Skeletal muscle cell (primary cell): Measurements from ENCODE around the gene CTRB2.

Experiments used
- DNase-seq: peaks from one replicate; pipeline ENCODE4 v3.0.0-alpha.2; 2010; ENCODE audit warnings: low read depth
- H3K4me3 ChIP-seq: 2 replicates; pipeline ENCODE4 v1.5.1; 2011; ENCODE audit warnings: low read depth, mild to moderate bottlenecking, control low read depth, low read length, moderate library complexity

The CTRB2 gene

DNA sequence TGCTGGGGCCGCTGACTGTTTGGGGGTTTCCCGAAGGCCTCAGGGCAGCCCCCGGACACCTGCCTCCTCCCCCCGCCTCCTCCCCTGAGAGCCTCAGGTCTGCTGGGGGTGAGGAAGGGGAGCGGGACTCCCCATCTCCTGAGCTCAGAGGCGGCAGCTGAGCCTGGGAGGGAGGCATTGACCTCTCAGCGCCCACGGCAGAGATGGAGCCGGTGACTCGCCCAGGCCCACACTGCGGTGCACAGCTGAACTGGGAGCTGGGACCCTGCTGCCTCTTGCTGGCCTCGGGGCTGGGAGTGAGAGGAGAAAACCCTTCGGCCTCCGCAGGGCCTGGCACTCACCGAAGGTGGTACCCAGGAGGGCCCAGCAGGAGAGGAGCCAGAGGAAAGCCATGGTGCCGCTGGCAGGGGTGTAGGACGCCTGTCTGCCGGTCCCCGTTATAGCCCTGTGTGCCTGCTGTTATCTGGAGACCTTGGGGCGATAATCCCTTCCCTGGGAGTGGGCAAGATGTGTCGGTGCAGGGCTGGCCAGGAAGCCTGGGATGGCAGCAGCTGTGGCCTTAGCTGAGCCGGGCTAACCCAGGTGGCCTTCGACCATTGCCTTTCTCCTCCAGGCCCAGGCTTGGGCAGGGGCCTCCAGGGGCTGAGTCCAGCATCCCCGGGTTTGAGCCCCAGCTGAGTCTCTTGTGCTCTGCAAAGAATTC is at the start of gene CTRB2:
Gene CTRB2 (minus strand): TSS at position 413 of the 703 bp plus-strand sequence. CDS start 20 bp downstream, at position 393.
- no peak for DNase-seq
- no peak within 1 kb of the TSS for H3K4me3 ChIP-seq

DNA sequence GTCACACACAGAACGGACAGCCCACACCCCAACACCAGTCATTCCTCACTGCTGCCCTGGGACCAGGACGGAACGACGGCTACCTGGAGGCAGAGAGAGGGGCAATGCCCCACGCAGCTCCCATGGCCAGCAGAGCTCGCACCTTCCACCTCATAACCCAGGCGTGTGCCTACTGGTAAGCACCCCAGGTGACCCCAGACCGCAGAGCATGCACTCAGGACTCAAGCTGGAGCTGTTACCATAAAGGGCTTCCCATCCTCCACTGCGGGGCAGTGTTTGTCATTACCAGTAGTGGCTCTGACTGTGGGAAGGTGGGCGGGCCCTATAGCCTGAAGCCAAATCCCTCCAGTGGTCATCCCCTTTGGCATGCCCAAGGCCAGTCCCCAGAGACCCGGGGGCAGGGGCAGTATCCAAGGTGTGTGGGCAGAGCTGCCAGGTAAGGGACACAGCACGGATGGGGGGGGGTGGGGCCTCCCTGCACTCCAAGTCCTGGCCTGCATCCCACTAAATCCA is 49.2 kb upstream of the CTRB2 start:
- no peak overlapping the region for H3K4me3 ChIP-seq
- no peak for DNase-seq

DNA sequence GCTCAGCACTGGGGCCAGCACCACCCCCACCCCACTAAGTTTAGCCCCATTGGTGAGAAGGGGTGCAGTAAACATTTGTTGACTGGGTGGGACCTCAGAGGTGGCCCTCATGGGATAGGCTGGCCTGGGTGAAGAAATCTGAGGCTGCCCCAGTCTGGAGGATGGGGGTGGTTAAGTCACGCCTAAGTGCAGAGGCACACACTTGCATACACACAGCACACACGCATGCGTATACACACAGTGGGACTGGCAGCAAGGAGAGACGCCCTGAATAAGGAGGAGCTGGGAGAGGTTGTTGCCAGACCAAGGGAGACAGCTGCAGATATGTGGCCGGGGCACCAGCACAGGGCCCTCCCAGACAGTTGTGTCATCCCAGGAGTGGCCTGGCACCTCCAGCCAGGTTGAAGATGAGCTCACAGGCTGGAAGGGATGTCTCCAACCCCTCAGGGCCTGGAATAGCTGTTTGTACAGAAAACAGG is 47.4 kb upstream of the CTRB2 start:
- DNase-seq: peak; percentile 56
- no peak overlapping the region for H3K4me3 ChIP-seq

DNA sequence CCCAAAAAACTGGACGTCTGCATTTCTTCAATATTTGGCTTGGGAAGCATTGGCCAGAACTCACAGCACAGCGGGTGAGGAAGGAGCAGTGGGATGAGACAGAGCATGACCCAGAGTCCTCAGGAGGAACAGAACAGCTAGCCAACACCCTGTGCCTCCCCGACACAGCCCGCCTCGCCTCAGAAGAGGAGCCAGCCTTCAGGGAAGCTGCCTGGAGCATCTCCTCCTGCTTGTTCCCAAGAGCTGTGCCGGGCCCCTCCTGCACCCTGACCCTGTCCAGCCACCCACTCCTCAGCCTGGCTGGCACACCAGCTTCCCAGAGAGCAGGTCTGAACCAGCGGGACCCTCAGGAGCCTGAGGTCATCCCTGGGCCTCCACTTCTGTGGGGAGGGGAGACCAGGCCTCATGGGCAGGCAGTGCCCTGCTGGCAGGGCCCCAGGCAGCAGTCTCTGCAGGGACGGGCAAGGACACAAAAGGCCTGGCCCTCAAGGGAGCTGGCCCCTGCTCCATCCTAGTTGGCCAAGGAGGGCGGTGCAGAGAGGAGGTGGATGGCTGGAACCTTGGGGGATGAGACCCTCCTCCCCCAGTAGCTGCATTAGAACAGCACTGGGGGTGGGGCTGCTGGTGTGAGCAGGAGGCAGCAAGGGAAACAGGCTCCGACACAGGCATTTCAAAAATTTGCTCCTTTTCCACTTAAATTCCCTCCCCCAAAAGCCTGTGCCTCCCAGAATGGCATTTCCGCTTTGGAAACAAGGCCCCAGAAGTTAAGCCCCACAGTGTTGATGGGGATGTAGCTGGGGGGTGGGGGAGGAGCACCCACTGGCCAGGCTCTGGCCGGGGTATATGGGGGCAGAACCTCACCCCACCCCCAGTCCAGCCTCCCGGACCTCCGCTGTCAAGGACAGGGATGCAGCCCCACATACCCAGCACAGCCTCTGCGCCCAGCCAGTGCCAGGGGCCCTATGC is 46.3 kb upstream of the CTRB2 start:
- DNase-seq: no peak
- no peak overlapping the region for H3K4me3 ChIP-seq

DNA sequence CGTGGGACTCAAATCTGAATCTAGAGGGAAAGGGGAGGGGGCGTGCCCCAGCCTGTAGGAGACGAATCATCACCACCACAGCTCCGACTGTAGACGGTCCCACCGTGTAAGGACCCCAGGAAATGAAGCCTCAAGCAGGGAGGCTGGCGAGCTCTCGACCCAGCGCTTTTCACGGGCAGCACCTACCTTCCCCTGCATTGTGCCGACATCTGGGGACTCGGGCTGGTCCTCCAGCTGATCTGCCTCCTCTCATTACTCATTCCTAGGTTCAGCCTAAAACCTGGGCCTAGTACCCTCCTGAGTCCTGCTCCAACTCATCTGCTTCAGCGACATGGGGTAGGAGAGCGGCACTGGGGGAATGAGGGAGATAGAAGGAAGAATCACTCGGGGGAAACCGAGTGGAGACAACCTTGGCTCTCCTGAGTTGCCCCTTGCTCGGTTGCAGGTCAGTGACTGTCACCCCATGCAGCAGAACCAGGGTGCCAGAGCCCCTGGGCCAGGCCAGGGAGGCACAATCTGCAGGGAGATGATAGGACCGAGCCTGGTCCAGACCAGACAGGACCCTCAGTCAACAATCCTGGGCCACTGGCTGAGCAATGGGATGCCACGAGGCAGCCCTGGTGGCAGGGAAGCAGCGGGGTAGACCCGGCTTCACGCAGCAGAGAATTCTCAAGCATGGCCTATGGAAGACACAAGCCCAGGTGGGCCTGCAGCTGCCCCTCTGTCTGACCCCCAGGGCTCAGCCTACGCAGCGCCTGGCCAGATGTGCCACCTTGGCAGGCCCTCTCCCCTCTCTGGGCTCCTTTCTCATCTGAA is 45.3 kb upstream of the CTRB2 start:
- peak overlapping the region; percentile 18 for H3K4me3 ChIP-seq
- no peak for DNase-seq

DNA sequence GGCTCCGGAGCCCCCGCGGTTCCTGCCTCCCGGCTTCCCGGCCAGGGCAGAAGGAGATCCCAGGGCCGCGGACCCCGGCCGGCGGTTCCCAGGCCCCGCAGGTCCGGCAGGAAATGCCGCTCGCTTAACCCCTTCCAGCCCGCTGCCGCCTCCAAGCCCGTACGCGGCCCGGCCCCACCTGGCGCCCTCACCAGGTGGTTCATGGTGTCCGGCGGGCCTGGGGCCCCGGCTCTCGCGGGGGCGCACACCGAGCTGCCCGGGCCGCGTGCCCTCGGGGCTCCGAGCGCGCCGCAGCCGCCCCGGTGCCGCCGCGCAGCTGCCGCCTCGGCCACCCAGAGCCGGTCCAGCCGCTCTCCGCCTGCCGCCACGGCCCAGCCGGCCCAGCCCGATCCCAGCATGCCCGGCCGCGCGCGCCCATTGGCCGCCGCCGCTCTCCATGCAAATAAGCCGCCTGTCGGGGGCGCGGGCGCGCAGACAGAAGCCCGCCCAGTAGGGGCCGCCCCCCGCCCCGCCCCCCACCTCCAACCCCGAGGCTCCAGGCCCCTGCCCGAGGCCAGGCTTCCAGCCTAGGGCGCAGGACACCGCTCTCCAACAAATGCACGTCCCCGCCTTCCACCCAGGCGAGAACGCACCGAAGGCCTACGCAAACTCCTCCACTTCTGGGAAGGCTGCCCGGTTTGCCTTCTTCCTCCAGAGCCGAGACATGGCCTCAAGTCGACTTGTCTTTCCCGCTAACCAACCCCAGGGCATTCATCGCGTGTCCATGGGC is 44.5 kb upstream of the CTRB2 start, which contains the start of gene BCAR1:
Gene BCAR1 (minus strand): TSS at position 345 of the 769 bp plus-strand sequence. CDS start 142 bp downstream, at position 203.
- peak; percentile 77 for DNase-seq
- peak within 1 kb of the TSS; percentile 62 for H3K4me3 ChIP-seq

DNA sequence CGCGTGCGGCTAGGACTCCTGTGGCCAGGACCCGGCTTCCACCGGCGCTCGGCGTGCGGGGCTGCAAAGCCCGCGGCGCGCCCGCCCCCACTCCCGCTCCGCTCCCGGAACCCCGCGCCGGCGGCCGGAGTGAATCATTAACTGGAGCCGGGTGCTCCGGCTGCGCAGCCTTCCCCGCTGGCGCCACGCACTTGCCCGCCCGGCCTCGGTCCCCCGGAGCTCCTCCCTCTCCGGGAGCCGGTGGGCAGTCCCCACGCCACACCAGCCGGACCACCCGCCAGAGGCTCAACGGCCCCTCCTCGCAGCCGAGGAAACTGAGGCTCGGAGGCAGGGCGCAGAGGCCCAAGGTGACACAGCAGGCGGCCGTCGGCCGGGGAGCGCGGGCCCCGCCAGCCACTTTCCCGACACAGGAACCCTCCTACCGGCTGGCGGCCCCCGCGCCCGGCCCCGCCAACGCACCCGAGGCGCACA is 43.9 kb upstream of the CTRB2 start:
- no peak for DNase-seq
- peak overlapping the region; percentile 62 for H3K4me3 ChIP-seq

DNA sequence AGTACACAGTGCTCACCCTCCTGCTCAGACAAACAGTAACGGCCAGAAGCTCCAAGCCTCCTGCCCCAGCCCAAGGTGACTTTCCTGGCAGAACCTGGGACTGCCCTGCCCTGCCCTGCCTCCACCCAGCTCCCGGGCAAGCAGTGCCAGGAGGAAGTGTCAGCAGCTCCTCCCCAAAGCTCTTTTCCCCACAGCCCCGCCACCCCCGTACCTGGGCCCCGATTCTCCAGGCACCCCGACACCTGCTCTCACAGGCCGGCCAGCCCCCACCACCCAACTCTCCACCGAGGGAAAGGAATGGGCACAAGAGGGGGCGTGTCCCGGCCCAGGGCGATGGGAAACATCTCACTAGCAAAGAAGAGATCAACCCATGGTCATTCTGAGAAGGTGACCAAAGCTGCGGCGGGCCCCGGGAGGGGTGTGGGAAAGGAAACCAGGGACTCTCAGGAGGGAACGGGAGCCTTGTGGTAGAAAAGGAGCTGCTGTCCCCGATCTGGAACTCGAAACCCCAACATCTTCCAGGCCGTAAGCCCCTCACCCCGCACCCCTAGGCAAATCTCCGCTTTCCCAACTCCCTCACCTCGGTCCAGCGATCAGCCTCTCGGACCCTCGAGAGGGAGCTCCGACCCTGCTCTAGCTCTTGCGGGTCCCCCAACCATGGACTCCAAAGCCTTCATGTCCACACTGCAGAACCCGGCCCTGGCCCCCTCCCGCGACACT is 43.3 kb upstream of the CTRB2 start:
- no peak for DNase-seq
- peak overlapping the region; percentile 62 for H3K4me3 ChIP-seq

DNA sequence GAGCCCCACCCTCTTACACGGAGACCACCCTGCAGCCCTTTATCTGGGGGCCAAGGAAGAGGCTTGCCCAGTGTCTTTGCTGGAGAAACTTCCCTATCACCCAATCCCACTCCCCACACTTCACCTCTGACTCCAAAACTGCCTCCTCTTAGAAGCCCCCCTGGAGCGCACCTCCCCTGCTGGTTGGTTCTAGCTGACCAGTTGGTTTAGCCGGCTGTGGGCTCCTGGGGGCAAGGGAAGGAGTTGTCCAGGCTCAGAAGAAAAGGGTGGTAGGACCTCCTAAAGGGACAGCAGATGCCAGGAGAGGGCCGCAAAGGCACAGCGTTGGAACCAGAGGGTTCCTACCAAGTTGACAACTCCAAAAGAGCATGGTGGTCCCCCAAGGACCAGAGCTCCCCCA is 42.5 kb upstream of the CTRB2 start:
- H3K4me3 ChIP-seq: peak overlapping the region; percentile 62
- no peak for DNase-seq

DNA sequence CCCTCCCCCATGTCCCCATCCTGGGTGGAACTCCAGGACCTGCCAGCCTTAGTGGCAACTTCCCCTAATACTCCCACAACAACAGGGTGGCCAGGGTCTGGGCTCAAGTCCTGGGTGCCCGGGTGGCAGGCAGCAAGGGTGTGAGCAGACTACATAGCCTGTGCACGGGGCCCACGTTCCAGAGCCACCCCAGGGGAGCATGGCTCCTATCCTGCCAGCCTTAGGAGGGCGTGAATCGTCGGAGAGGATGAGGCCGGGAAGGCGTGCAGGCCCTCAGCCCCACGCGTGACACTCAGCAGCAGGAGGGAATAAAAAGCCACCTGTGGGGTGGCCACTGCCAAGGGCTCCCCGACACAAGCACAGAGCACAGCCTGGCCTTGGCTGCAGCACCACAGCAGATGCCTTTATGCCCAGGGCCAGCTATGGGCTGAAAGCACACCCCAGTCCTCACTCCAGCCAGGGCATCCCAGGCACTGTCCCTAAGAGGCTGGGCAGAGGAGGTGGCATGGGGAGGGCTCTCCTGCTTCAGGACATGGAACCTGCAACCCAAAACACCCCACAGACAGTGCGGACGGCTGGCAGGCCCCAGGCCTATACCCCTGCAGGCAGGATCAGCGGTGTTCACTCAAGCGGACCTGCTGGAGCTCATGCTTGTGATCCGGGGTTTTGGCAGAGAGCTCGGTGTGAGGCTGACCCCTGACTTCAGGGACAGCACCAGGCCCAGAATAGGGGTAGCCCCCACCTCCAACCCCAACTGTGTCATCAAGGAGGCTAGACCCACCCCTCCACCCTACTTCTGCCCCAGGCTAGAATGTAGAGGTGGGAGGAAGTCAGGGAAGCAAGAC is 41.8 kb upstream of the CTRB2 start:
- H3K4me3 ChIP-seq: no peak overlapping the region
- DNase-seq: no peak

DNA sequence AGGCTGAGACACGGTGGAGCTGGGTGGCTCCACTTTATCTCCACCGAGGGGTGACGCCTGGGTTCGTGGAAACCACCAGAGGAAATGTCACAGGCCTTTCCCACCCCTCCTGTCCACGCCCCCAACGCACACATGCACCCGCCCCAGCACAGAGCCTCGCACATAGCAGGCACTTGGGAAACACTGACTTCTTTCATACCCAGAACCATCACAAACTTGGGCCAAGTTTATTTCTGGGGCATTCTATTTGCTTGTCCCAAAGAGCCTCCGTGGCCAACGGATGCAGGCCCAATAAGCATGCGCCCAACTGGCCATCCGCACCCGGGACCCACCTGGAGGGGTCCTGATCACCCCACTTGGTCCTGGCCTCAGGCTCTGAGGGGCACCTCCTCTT is 41.2 kb upstream of the CTRB2 start:
- H3K4me3 ChIP-seq: no peak overlapping the region
- no peak for DNase-seq

DNA sequence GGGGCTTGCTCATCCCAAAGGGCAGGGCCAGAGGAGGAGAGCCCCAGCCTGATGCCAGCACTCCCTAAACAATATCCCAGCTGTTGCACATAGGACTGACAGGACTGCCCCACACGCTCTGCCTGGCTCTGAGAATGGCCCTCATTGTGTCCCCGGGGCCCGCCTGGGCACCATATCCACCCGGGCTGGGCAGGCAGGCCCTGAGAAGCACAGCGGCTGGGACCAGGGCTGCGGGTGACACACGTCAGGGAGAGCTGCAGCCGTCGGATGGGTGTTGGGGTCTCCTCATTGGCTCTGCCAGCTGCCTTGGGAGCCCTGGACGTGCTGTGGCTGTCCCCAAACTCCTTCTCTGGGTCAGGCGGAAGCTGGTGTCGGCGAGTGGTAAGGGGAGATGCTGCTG is 40.3 kb upstream of the CTRB2 start:
- H3K4me3 ChIP-seq: no peak overlapping the region
- DNase-seq: no peak

DNA sequence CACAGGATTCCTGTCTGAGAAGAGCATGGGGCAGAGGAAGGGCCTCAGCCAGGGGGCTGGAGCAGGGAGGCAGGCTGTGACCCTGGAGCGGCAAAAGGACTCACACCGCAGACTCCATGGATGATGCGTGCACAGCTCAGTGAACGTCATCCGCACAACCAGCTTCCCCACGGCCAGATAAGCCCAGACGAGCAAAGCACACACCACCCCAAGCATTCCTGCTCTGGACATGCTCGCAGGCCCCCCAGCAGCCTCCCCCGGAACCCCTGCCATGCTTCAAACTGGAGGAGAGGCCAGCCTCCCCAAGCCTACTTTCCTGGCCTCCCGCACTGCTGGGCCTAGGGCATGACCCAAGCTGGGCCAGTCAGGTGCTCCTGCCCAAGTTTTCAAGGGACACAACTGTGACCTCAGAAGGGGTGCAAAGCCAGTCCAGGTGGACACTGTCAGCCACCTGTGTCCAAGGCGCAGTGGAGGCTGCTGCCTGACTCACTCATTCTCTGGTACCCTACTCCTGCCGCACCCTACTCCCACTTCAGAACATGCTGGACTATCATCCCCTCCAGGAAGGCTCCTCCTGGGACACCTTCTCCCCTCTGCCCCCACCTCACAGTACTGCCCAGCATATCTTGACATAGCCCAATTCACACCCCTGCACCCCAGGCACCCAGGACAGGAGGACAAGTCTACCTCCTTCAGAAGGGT is 39.7 kb upstream of the CTRB2 start:
- no peak for DNase-seq
- H3K4me3 ChIP-seq: no peak overlapping the region

DNA sequence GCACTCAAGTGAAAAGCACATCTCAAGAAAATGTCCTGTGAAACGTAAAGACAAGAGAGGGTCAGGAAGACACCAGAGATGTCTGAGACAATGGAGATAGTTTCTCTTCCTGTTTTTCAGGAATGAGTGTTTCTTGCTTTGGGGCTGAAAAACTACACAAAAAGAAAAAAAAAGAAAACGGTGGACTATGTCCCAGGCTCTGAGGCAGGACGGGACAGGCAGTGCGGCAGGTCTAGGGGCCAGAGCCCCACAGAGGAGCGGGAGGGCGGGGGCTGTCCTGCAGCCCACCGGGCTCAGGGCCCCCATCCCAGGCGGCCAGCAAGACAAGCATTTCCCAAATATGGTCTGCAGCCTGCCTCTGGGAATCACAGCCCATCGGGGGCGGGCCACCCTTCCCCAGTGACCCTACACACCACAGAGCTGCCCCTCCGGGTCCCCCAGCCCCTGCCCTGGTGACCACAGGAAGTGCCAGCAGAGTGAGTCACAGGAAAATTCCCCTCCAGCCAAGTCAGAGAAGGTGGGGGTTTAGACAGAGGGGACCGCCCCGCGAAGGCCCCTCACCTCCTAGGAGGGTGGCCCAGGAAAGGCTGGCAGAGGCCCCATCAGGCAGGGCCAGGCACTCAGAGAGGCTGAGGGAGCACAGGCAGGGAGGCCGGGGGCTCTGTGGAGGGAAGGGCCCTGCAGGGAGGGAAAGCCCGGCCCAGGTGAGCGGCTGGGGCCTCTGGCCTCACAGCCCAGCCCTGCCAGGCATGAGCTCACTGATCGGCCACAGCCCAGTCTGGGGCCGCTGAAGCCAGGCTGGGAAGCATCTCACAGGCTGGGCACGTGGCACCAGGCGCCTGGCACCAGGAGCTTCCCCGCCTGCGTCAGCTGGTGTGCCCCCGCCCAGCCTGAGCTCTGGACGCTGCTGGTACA is 38.1 kb upstream of the CTRB2 start:
- no peak overlapping the region for H3K4me3 ChIP-seq
- DNase-seq: peak; percentile 93

DNA sequence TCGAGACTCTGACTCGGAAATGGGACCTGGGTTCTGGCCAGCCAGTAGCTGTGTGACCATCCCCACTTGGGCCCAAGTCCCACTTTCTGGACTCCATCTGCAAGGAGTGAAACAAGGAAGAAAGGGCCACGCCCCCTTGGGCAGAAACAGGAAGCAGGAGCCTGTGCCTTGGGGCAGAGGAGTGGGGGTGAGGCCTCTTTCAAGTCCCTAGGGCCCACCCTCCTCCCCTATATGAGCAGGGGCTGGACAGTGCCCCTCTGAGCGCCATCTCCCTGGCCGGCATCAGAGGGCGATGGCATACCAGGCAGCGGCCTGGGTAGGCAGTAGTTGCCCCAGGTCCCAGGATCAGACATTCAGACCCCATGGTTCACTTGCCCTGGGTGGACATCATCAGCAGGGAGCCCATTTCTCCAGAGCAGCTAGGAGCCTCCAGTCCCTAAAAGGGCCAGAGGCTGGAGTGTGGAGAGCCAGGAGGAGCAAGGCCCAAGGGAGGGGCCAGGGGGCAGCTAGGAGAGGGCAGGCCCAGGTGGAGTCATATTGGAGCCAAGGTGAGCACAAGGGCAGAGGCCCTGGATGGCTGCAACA is 37.4 kb upstream of the CTRB2 start:
- no peak overlapping the region for H3K4me3 ChIP-seq
- no peak for DNase-seq
